HG03378 (cell line): ENCODE data around the gene TP53TG3C.
"Not testable (repeated sequence)": the region's sequence is repeated elsewhere in the genome, so short reads cannot be mapped to it uniquely, and the experiment has no call there.

Experiments used
- ATAC-seq: cut with Tn5 transposase; IDR thresholded peaks from one replicate; pipeline ENCODE4 v1.9.1; 2021; ENCODE audit warnings: mild to moderate bottlenecking, moderate library complexity; ENCODE audit not compliant: unreplicated experiment

TP53TG3C gene

GRCh38 chr16:33193926-33194325 lies at the start of gene TP53TG3C:
Gene TP53TG3C (plus strand): TSS chr16:33194226. CDS start chr16:33194294, 68 bp downstream.
- ATAC-seq: not testable (repeated sequence)
